ENCODE measurements around the gene FBXL16.

The FBXL16 gene

DNA sequence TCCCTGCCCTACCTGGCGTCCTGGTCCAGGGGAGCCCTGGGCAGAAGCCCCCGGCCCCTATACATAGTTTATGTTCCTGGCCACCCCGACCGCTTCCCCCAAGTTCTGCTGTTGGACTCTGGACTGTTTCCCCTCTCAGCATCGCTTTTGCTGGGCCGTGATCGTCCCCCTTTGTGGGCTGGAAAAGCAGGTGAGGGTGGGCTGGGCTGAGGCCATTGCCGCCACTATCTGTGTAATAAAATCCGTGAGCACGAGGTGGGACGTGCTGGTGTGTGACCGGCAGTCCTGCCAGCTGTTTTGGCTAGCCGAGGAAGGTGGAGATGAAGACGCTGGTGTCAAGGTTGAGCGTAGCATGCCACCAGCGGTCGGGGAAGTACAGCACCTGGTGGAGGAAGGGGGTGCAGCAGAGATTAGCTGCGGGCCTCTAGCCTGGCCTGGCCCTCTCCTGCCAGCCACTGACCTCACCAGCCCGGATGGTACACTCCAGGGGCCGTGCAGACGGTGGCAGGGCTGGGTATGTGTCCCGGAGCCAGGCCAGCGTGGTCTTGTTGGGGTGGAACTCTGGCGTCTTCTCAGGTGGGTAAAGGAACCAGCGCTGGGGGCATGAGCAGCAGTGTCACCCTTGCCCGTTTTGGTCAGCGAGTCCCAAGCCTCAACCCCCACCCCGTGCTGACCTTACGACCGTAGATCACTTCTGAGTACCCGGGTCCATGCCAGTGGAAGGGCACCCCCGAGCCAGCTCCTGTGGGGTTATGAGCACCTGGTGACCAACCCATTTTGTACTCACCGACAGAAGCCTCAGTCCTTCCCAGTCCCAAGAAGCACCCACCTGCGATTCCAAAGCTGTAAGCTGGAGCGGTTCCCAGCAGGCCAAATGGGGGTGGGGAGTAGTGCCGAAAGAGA is 22.9 kb downstream of the FBXL16 start:
- H3K4me3 ChIP-seq (ENCODE audit: control insufficient read depth, low read depth, low read length) = peak overlapping the region; percentile 63
- no peak for DNase-seq (ENCODE audit: low read depth)
- TF ChIP-seq, protein P1, sequence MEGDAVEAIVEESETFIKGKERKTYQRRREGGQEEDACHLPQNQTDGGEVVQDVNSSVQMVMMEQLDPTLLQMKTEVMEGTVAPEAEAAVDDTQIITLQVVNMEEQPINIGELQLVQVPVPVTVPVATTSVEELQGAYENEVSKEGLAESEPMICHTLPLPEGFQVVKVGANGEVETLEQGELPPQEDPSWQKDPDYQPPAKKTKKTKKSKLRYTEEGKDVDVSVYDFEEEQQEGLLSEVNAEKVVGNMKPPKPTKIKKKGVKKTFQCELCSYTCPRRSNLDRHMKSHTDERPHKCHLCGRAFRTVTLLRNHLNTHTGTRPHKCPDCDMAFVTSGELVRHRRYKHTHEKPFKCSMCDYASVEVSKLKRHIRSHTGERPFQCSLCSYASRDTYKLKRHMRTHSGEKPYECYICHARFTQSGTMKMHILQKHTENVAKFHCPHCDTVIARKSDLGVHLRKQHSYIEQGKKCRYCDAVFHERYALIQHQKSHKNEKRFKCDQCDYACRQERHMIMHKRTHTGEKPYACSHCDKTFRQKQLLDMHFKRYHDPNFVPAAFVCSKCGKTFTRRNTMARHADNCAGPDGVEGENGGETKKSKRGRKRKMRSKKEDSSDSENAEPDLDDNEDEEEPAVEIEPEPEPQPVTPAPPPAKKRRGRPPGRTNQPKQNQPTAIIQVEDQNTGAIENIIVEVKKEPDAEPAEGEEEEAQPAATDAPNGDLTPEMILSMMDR (IDR thresholded peaks at IDR 0.05; ENCODE audit: control insufficient read depth, insufficient read depth, low read depth, low read length, missing control alignments) = no peak

DNA sequence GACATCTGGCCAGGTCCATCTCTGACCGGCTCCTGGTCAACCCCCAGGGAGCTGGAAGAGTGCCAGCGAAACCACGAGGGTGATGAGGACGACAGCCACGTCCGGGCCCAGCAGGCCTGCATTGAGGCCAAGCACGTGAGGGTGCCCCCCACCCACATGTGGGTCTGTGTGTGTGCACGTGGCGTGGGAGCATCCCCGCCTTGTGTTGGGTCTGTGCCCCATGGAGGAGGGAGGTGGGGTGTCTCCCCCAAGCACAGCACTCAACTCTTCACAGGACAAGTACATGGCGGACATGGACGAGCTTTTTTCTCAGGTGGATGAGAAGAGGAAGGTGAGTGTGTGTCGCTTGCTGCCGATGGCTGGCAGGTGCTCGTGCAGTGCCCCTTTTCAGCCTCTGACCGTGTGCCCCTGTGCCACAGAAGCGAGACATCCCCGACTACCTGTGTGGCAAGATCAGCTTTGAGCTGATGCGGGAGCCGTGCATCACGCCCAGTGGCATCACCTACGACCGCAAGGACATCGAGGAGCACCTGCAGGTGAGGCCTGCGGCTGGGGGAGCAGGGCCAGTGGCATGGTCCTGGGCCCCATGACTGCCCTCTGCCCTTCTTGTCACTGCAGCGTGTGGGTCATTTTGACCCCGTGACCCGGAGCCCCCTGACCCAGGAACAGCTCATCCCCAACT is 23.7 kb downstream of the FBXL16 start:
- H3K4me3 ChIP-seq (ENCODE audit: control insufficient read depth, low read depth, low read length) = peak overlapping the region; percentile 77
- DNase-seq (ENCODE audit: low read depth) = no peak
- TF ChIP-seq, protein P1 (IDR thresholded peaks at IDR 0.05; ENCODE audit: control insufficient read depth, insufficient read depth, low read depth, low read length, missing control alignments) = no peak

DNA sequence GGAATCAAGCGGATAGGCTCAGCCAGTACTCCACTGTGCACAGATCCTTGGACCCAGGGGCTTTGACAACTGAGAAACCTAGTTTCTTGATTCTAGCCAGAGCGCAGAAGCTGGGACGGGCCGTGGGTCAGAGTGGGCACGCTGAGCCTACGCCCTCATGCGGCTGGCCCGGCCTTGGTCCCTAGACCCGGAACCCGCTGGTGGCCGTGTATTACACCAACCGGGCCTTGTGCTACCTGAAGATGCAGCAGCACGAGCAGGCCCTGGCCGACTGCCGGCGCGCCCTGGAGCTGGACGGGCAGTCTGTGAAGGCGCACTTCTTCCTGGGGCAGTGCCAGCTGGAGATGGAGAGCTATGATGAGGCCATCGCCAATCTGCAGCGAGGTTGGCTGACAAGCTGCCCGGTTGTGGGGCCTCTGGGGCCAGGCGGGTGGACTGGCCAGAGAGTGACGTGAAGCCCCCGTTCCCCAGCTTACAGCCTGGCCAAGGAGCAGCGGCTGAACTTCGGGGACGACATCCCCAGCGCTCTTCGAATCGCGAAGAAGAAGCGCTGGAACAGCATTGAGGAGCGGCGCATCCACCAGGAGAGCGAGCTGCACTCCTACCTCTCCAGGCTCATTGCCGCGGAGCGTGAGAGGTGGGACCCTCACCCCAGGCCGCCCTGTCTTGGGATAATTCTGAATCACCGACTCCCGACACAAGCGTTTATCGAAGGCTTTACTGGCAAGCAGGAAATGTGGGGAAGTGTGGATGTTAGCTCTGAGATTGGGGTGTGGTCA is 24.4 kb downstream of the FBXL16 start:
- TF ChIP-seq, protein P1 (IDR thresholded peaks at IDR 0.05; ENCODE audit: control insufficient read depth, insufficient read depth, low read depth, low read length, missing control alignments) = no peak
- DNase-seq (ENCODE audit: low read depth) = no peak
- H3K4me3 ChIP-seq (ENCODE audit: control insufficient read depth, low read depth, low read length) = peak overlapping the region; percentile 77

DNA sequence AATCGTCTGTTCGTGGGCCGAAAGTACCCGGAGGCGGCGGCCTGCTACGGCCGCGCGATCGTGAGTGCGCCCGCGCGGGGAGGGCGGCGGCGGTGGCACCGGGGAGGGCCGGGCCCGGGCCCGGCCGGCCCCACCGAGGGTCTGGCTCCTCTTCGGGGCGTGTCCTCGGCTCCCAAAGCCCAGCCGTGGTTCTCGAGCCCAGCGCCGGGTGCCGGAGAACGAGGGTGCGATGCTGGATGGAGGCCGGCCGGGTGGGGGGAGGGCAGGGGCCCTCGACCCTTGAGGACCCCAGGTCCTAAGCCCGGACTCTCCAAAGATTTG is 25.0 kb downstream of the FBXL16 start:
- peak overlapping the region; percentile 77 for H3K4me3 ChIP-seq (ENCODE audit: control insufficient read depth, low read depth, low read length)
- no peak for DNase-seq (ENCODE audit: low read depth)
- TF ChIP-seq, protein P1 (IDR thresholded peaks at IDR 0.05; ENCODE audit: control insufficient read depth, insufficient read depth, low read depth, low read length, missing control alignments) = no peak

DNA sequence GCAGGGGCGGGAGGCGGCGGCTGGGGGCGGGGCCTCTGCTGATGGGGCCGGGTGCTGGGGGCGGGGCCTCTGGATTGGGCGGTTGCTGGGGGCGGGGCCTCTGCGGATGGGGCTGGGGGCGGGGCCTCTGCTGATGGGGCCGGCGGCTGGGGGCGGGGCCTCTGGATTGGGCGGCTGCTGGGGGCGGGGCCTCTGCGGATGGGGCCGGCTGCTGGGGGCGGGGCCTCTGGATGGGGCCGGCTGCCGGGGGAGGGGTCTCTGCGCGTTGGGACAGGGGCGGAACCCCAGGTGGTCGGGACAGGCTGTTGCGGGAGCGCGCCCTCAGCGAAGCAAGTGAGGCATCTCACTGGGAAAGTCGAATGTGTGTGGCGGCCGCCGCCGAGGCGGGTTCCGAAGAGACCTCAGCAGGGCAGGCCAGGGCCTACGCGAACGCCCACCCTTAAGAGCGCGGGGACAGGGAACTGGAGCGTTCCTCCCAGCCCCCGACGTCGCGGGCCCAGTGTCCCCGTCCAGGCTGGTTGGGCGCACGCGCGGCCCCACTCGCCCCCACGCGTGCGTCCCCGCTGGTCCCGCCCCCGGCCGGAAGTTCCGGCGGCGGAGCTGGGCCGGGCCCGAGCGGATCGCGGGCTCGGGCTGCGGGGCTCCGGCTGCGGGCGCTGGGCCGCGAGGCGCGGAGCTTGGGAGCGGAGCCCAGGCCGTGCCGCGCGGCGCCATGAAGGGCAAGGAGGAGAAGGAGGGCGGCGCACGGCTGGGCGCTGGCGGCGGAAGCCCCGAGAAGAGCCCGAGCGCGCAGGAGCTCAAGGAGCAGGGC is 25.6 kb downstream of the FBXL16 start, which contains the start of gene STUB1:
Gene STUB1 (plus strand): TSS at position 597 of the 811 bp plus-strand sequence. CDS start 116 bp downstream, at position 713.
- no peak for DNase-seq (ENCODE audit: low read depth)
- TF ChIP-seq, protein P1 (IDR thresholded peaks at IDR 0.05; ENCODE audit: control insufficient read depth, insufficient read depth, low read depth, low read length, missing control alignments) = no peak
- H3K4me3 ChIP-seq (ENCODE audit: control insufficient read depth, low read depth, low read length) = peak within 1 kb of the TSS; percentile 77

Measured in AG09309 (cell line).